Activated CD4-positive, alpha-beta T cell treated with anti-CD3 and anti-CD28 coated beads, Interleukin-2, amount 50 U/mL, for 24 hours (primary cell): ENCODE results near the gene CDC14A.

Experiments used
- DNase-seq, 2 donors: peaks; one replicate each; pipeline ENCODE4 v3.0.0-alpha.2; 2020; ENCODE audit warnings: low read depth in 1 of 2, low spot score in 1 of 2

CDC14A gene

GRCh38 chr1:100482748-100483147, 130.4 kb downstream of the CDC14A start:
- DNase-seq: no peak

- no peak for DNase-seq
Observed at GRCh38 chr1:100483230-100483629, 130.9 kb downstream of the CDC14A start.

- no peak for DNase-seq
Observed at GRCh38 chr1:100485855-100486258, 133.6 kb downstream of the CDC14A start.

- DNase-seq: no peak
Observed at GRCh38 chr1:100494393-100495084, 142.2 kb downstream of the CDC14A start.

GRCh38 chr1:100496896-100497295, 144.6 kb downstream of the CDC14A start:
- no peak for DNase-seq

GRCh38 chr1:100497796-100498195, 145.5 kb downstream of the CDC14A start:
- DNase-seq: no peak

GRCh38 chr1:100499194-100499811, 147.0 kb downstream of the CDC14A start:
- no peak for DNase-seq

GRCh38 chr1:100502052-100502792, 149.9 kb downstream of the CDC14A start:
- no peak for DNase-seq

- no peak for DNase-seq
Observed at GRCh38 chr1:100506217-100506616, 153.9 kb downstream of the CDC14A start.

- no peak for DNase-seq
Observed at GRCh38 chr1:100510451-100510850, 158.1 kb downstream of the CDC14A start.

- no peak for DNase-seq
Observed at GRCh38 chr1:100511058-100511457, 158.8 kb downstream of the CDC14A start.

GRCh38 chr1:100511773-100512172, 159.5 kb downstream of the CDC14A start:
- DNase-seq: no peak

GRCh38 chr1:100512803-100513352, 160.6 kb downstream of the CDC14A start:
- no peak for DNase-seq

GRCh38 chr1:100516857-100517256, 164.6 kb downstream of the CDC14A start:
- no peak for DNase-seq

GRCh38 chr1:100517515-100517914, 165.2 kb downstream of the CDC14A start:
- DNase-seq: no peak

GRCh38 chr1:100518023-100518422, 165.7 kb downstream of the CDC14A start:
- no peak for DNase-seq

- DNase-seq: no peak
Observed at GRCh38 chr1:100523038-100523652, 170.8 kb downstream of the CDC14A start.

GRCh38 chr1:100524355-100524754, 172.0 kb downstream of the CDC14A start:
- no peak for DNase-seq

GRCh38 chr1:100526894-100527293, 174.6 kb downstream of the CDC14A start:
- DNase-seq: no peak

GRCh38 chr1:100528871-100529270, 176.6 kb downstream of the CDC14A start:
- no peak for DNase-seq

GRCh38 chr1:100530141-100530540, 177.8 kb downstream of the CDC14A start:
- DNase-seq: no peak
